ENCODE results near the gene RNF144B. TPM values are rescaled to one million over a fixed set of nuclear protein-coding genes. Genes with fewer than 3 reads are reported as not detected.
A peak's percentile ranks its signal among the peaks of the same experiment; 100 is the strongest.

Gene RNF144B
- total RNA-seq, 1 experiment from 2014 or later, result 2.3 TPM

GRCh38 chr6:18498408-18498807 lies 111.3 kb downstream of the RNF144B start:
- Histone ChIP-seq H3K79me1 (ENCODE audit: insufficient read depth, low read depth, low read length, poor library complexity, severe bottlenecking) (no peaks in the 10 kb centered on the region), H3K4me1 (ENCODE audit: insufficient read depth, low read length) (no peaks in the 10 kb centered on the region), H3K23me2 (ENCODE audit: insufficient read length, low read depth, low read length, poor library complexity, severe bottlenecking) (no peaks in the 10 kb centered on the region), H3K23ac (ENCODE audit: insufficient read length, low read depth, low read length) (no peak overlapping the region), H3K79me2 (ENCODE audit: insufficient read depth, low read length) (no peaks in the 10 kb centered on the region), H2AFZ (ENCODE audit: low read length) (no peak overlapping the region), H2BK120ac (ENCODE audit: low read depth, low read length, poor library complexity, severe bottlenecking) (no peak overlapping the region), H3T11ph (ENCODE audit: low read length) (no peak overlapping the region), H2BK20ac (ENCODE audit: low read depth, low read length, poor library complexity, severe bottlenecking) (no peak overlapping the region), H3K9me3 (ENCODE audit: control insufficient read depth, low read depth, low read length) (no peaks in the 10 kb centered on the region), H3K56ac (ENCODE audit: insufficient read length, low read depth, low read length) (no peak overlapping the region), H3K27me3 (ENCODE audit: insufficient read depth, low read length) (no peaks in the 10 kb centered on the region), H4K5ac (ENCODE audit: insufficient read length, low read depth, low read length) (no peak overlapping the region), H4K20me1 (ENCODE audit: control insufficient read depth, insufficient read depth, insufficient read length) (no peaks in the 10 kb centered on the region), H4K91ac (ENCODE audit: insufficient read length, low read depth, low read length) (no peak overlapping the region), H3K4ac (ENCODE audit: low read depth, low read length) (no peak overlapping the region), H4K8ac (replicated peaks; ENCODE audit: insufficient read length, low read depth, low read length) (no peak overlapping the region), H3K27ac (ENCODE audit: insufficient read length, low read depth, low read length) (no peak overlapping the region), H3K14ac (ENCODE audit: insufficient read depth, low read length) (no peak overlapping the region), H3K9ac (ENCODE audit: extremely low read depth, insufficient read length, low read length) (no peak overlapping the region), H2BK15ac (ENCODE audit: low read depth, low read length) (no peak overlapping the region), H3K18ac (ENCODE audit: insufficient read length, low read depth, low read length) (no peak overlapping the region), H3K4me2 (ENCODE audit: insufficient read depth, insufficient read length, low read length) (no peak overlapping the region), H2AK5ac (ENCODE audit: insufficient read length, low read length) (no peak overlapping the region), H2BK5ac (ENCODE audit: insufficient read length, low read length) (no peak overlapping the region), H2BK12ac (ENCODE audit: insufficient read length, low read depth, low read length) (no peak overlapping the region)
- Mint-ChIP-seq H3K4me1 (peaks cover 5 to 13% of the 10 kb centered on the region in 2 experiments; a peak in 3 of 4 replicates), H3K4me3 (no peak overlapping the region), H3K9me3 (no peaks in the 10 kb centered on the region), H3K27me3 (ENCODE audit: low read depth) (no peaks in the 10 kb centered on the region), H3K36me3 (ENCODE audit: insufficient read depth in 1 of 3, low read depth in 3 of 3) (no peaks in the 10 kb centered on the region; a peak in 1 of 7 replicates), H3K27ac (peak overlapping the region in 1 of 3 experiments; percentile 22; a peak in 1 of 7 replicates)
- DNase-seq, result no peak
- no CpG with 5 or more reads among the region's 2 CpGs for WGBS (ENCODE audit: extremely low coverage, insufficient read length, low lambda C conversion rate)
- TF ChIP-seq CTCF (conservative IDR thresholded peaks at IDR 0.05), result no peak

Data from H9 (cell line).